Thymus (tissue), 11 donors: Measurements from ENCODE around the gene PRDM16. TPM values are rescaled to one million over a fixed set of nuclear protein-coding genes. Genes with fewer than 3 reads are reported as not detected.
"Not testable (repeated sequence)": the region's sequence is repeated elsewhere in the genome, so short reads cannot be mapped to it uniquely, and the experiment has no call there.

Experiments
- DNase-seq, 9 donors: peaks; one replicate each; pipeline ENCODE4 v3.0.0-alpha.2; 2013; ENCODE audit warnings: low spot score in 9 of 9, low read depth in 6 of 9, missing footprints in 1 of 9
- H3K27ac ChIP-seq, 2 donors: one replicate each; pipeline ENCODE4 v1.5.1; 2013; ENCODE audit warnings: control low read depth in 1 of 2, low read depth in 1 of 2, low read length in 1 of 2, mild to moderate bottlenecking in 1 of 2, moderate library complexity in 1 of 2
- H3K27me3 ChIP-seq, 2 donors: one replicate each; pipeline ENCODE4 v1.5.1; 2013; ENCODE audit warnings: low read length in 1 of 2; ENCODE audit not compliant: control insufficient read depth in 2 of 2, insufficient read depth in 1 of 2
- H3K36me3 ChIP-seq, 2 donors: one replicate each; pipeline ENCODE4 v1.5.1; 2013; ENCODE audit warnings: low read length in 1 of 2, mild to moderate bottlenecking in 1 of 2, moderate library complexity in 1 of 2; ENCODE audit not compliant: control insufficient read depth in 2 of 2, insufficient read depth in 2 of 2
- H3K4me1 ChIP-seq, 2 donors: one replicate each; pipeline ENCODE4 v1.5.1; 2013; ENCODE audit warnings: low read length in 2 of 2; ENCODE audit not compliant: control insufficient read depth in 2 of 2, insufficient read depth in 2 of 2
- H3K4me3 ChIP-seq, 2 donors: one replicate each; pipeline ENCODE4 v1.5.1; 2013; ENCODE audit warnings: low read length in 2 of 2, control low read depth in 1 of 2, mild to moderate bottlenecking in 1 of 2
- H3K9me3 ChIP-seq, 2 donors: one replicate each; pipeline ENCODE4 v1.5.1; 2013; ENCODE audit warnings: low read length in 1 of 2, mild to moderate bottlenecking in 1 of 2; ENCODE audit not compliant: control insufficient read depth in 2 of 2, insufficient read depth in 1 of 2
- WGBS: extraction: QIAGEN DNeasy Blood & Tissue Kit; methylation state at CpG from one replicate; pipeline ENCODE4 v1.1.7; 2013; 5-methylcytosine and 5-hydroxymethylcytosine counted together
- polyA plus RNA-seq: library from polyadenylated mRNA; stranded (reverse); fragments of 200-250 nt; gene quantifications from one replicate; pipeline ENCODE4 v1.2.3, GENCODE V29; 2013
- total RNA-seq: library from RNA; stranded (reverse); fragments of 120-200 nt; gene quantifications from one replicate; pipeline ENCODE4 v1.2.4, GENCODE V29; 2013
- donor health status: healthy.

PRDM16 gene
- total and polyA plus RNA-seq, 2 donors, result 0.09 to 0.55 TPM

GRCh38 chr1:3278416-3279181 is 209.6 kb downstream of the PRDM16 start:
- WGBS, result 96% methylated on average over 37 of the region's 37 CpGs
- peaks cover 0 to 1% of the 10 kb centered on the region in 2 donors for H3K9me3 ChIP-seq
- H3K27me3 ChIP-seq, result no peaks in the 10 kb centered on the region
- no peak for DNase-seq
- H3K4me1 ChIP-seq, result no peaks in the 10 kb centered on the region
- H3K36me3 ChIP-seq, result no peaks in the 10 kb centered on the region
- no peak overlapping the region for H3K4me3 ChIP-seq
- H3K27ac ChIP-seq, result no peak overlapping the region

- peaks cover 0 to 1% of the 10 kb centered on the region in 2 donors for H3K9me3 ChIP-seq
- no peak overlapping the region for H3K27ac ChIP-seq
- no peaks in the 10 kb centered on the region for H3K4me1 ChIP-seq
- no peak overlapping the region for H3K4me3 ChIP-seq
- WGBS, result 94% methylated on average over 19 of the region's 19 CpGs
- DNase-seq, result no peak
- peaks cover 0 to 3% of the 10 kb centered on the region in 2 donors for H3K27me3 ChIP-seq
- H3K36me3 ChIP-seq, result no peaks in the 10 kb centered on the region
These were observed 210.1 kb downstream of the PRDM16 start for GRCh38 chr1:3279182-3279470.

- Histone ChIP-seq H3K9me3 (no peaks in the 10 kb centered on the region), H3K4me1 (no peaks in the 10 kb centered on the region), H3K36me3 (no peaks in the 10 kb centered on the region), H3K4me3 (no peak overlapping the region), H3K27ac (no peak overlapping the region), H3K27me3 (peaks cover 0 to 7% of the 10 kb centered on the region in 2 donors)
- whole genome bisulfite sequencing, result 96% methylated on average over 8 of the region's 8 CpGs
- DNase-seq, result no peak
These were observed 212.7 kb downstream of the PRDM16 start for GRCh38 chr1:3281735-3282134.

- Histone ChIP-seq H3K27ac (no peak overlapping the region), H3K36me3 (no peaks in the 10 kb centered on the region), H3K4me3 (no peak overlapping the region), H3K9me3 (no peaks in the 10 kb centered on the region), H3K4me1 (no peaks in the 10 kb centered on the region), H3K27me3 (peaks cover 0 to 7% of the 10 kb centered on the region in 2 donors)
- DNase-seq, result no peak
- WGBS, result 89% methylated on average over 9 of the region's 9 CpGs
These were observed 213.2 kb downstream of the PRDM16 start for GRCh38 chr1:3282186-3282585.

GRCh38 chr1:3282656-3283430 is 213.8 kb downstream of the PRDM16 start:
- Histone ChIP-seq H3K27ac (no peak overlapping the region), H3K36me3 (no peaks in the 10 kb centered on the region), H3K4me3 (no peak overlapping the region), H3K4me1 (no peaks in the 10 kb centered on the region), H3K27me3 (peaks cover 0 to 7% of the 10 kb centered on the region in 2 donors), H3K9me3 (no peaks in the 10 kb centered on the region)
- no peak for DNase-seq
- 93% methylated on average over 24 of the region's 24 CpGs for WGBS

GRCh38 chr1:3283849-3284248 is 214.8 kb downstream of the PRDM16 start:
- Histone ChIP-seq H3K36me3 (no peaks in the 10 kb centered on the region), H3K4me1 (no peaks in the 10 kb centered on the region), H3K27ac (no peak overlapping the region), H3K27me3 (peaks cover 0 to 7% of the 10 kb centered on the region in 2 donors), H3K4me3 (no peak overlapping the region), H3K9me3 (no peaks in the 10 kb centered on the region)
- WGBS, result 44% methylated on average over 22 of the region's 22 CpGs
- DNase-seq, result peak in 2 of 9 donors; percentile 9 to 13

GRCh38 chr1:3284691-3285090 is 215.7 kb downstream of the PRDM16 start:
- no peak overlapping the region for H3K4me3 ChIP-seq
- no peak overlapping the region for H3K27ac ChIP-seq
- no peaks in the 10 kb centered on the region for H3K9me3 ChIP-seq
- peaks cover 0 to 7% of the 10 kb centered on the region in 2 donors for H3K27me3 ChIP-seq
- no peaks in the 10 kb centered on the region for H3K36me3 ChIP-seq
- no peaks in the 10 kb centered on the region for H3K4me1 ChIP-seq
- DNase-seq, result no peak
- 94% methylated on average over 15 of the region's 15 CpGs for WGBS

GRCh38 chr1:3285106-3285740 is 216.2 kb downstream of the PRDM16 start:
- WGBS, result 91% methylated on average over 19 of the region's 19 CpGs
- H3K9me3 ChIP-seq, result no peaks in the 10 kb centered on the region
- DNase-seq, result no peak
- H3K27me3 ChIP-seq, result peaks cover 0 to 7% of the 10 kb centered on the region in 2 donors
- H3K4me3 ChIP-seq, result no peak overlapping the region
- H3K36me3 ChIP-seq, result no peaks in the 10 kb centered on the region
- H3K27ac ChIP-seq, result no peak overlapping the region
- H3K4me1 ChIP-seq, result no peaks in the 10 kb centered on the region

GRCh38 chr1:3287095-3287494 is 218.1 kb downstream of the PRDM16 start:
- not testable (repeated sequence) for H3K9me3 ChIP-seq, H3K27ac ChIP-seq, H3K36me3 ChIP-seq, H3K4me1 ChIP-seq, H3K4me3 ChIP-seq, DNase-seq, H3K27me3 ChIP-seq
- 95% methylated on average over 29 of the region's 33 CpGs for WGBS
